HT1080 (cell line): ENCODE measurements around the gene SETD7. TPM values are rescaled to one million over a fixed set of nuclear protein-coding genes. Genes with fewer than 3 reads are reported as not detected.

Experiments used
- DNase-seq: peaks from one replicate; pipeline ENCODE4 v3.0.0-alpha.2; 2015; ENCODE audit warnings: low read depth
- total RNA-seq: library from RNA; depleted of rRNA; stranded (reverse); fragments of >200 nt; shearing (Covaris generic); gene quantifications from 2 replicates; pipeline ENCODE4 v1.2.3, GENCODE V29; 2014

SETD7 gene
- total RNA-seq, 1 experiment from 2014 or later: 45.2 TPM

GRCh38 chr4:139552517-139553307, 3.3 kb downstream of the SETD7 start:
- DNase-seq: no peak

- no peak for DNase-seq
These were observed 5.1 kb downstream of the SETD7 start for GRCh38 chr4:139550724-139551429.

GRCh38 chr4:139547979-139548378, 8.0 kb downstream of the SETD7 start:
- no peak for DNase-seq

- no peak for DNase-seq
These were observed 15.4 kb downstream of the SETD7 start for GRCh38 chr4:139540632-139541031.

GRCh38 chr4:139540161-139540560, 15.9 kb downstream of the SETD7 start:
- no peak for DNase-seq

- no peak for DNase-seq
These were observed 18.7 kb downstream of the SETD7 start for GRCh38 chr4:139537292-139537691.

GRCh38 chr4:139535871-139536234, 20.2 kb downstream of the SETD7 start:
- no peak for DNase-seq

- DNase-seq: no peak
These were observed 20.7 kb downstream of the SETD7 start for GRCh38 chr4:139535228-139535870.

GRCh38 chr4:139534287-139534950, 21.6 kb downstream of the SETD7 start:
- DNase-seq: no peak

- no peak for DNase-seq
These were observed 22.5 kb downstream of the SETD7 start for GRCh38 chr4:139533511-139533910.

- no peak for DNase-seq
These were observed 23.1 kb downstream of the SETD7 start for GRCh38 chr4:139532947-139533346.

- peak; percentile 34 for DNase-seq
These were observed 25.1 kb downstream of the SETD7 start for GRCh38 chr4:139530833-139531427.

- peak; percentile 47 for DNase-seq
These were observed 27.5 kb downstream of the SETD7 start for GRCh38 chr4:139528377-139529005.

- DNase-seq: no peak
These were observed 29.1 kb downstream of the SETD7 start for GRCh38 chr4:139526928-139527327.

GRCh38 chr4:139525414-139525813, 30.6 kb downstream of the SETD7 start:
- DNase-seq: no peak

GRCh38 chr4:139524062-139524631, 31.9 kb downstream of the SETD7 start:
- DNase-seq: no peak

- DNase-seq: peak; percentile 4
These were observed 32.9 kb downstream of the SETD7 start for GRCh38 chr4:139523076-139523475.

- DNase-seq: no peak
These were observed 33.6 kb downstream of the SETD7 start for GRCh38 chr4:139522457-139522856.

GRCh38 chr4:139521754-139522401, 34.1 kb downstream of the SETD7 start:
- DNase-seq: no peak

- DNase-seq: no peak
These were observed 40.5 kb downstream of the SETD7 start for GRCh38 chr4:139515531-139515958.
